HG02970 (cell line): Measurements from ENCODE around the gene HSPB6.

Experiments used
- ATAC-seq: cut with Tn5 transposase; IDR thresholded peaks from one replicate; pipeline ENCODE4 v1.9.1; 2021; ENCODE audit warnings: mild to moderate bottlenecking, moderate library complexity, moderate number of reproducible peaks; ENCODE audit not compliant: unreplicated experiment, low FRiP score

Gene HSPB6

GRCh38 chr19:35748106-35749020, 8.5 kb downstream of the HSPB6 start, which contains the start of gene LIN37:
LIN37 (plus strand) TSS chr19:35748576; CDS start chr19:35748725, 149 bp downstream.
- peak; percentile 70 for ATAC-seq

GRCh38 chr19:35746531-35746930, 10.3 kb downstream of the HSPB6 start:
- ATAC-seq: no peak

GRCh38 chr19:35746087-35746462, 10.8 kb downstream of the HSPB6 start:
- no peak for ATAC-seq

GRCh38 chr19:35745328-35746086, 11.3 kb downstream of the HSPB6 start, which contains the start of the genes PSENEN and U2AF1L4:
PSENEN (plus strand) TSS chr19:35745651; CDS start chr19:35745931, 280 bp downstream.
U2AF1L4 (minus strand) TSS chr19:35745418; CDS start chr19:35745391, 27 bp downstream.
- ATAC-seq: peak; percentile 45

- peak; percentile 34 for ATAC-seq
These were observed 12.2 kb downstream of the HSPB6 start for GRCh38 chr19:35744430-35745327.

- no peak for ATAC-seq
These were observed 13.0 kb downstream of the HSPB6 start for GRCh38 chr19:35743640-35744429.

GRCh38 chr19:35742121-35742724, 14.6 kb downstream of the HSPB6 start, which contains the start of gene IGFLR1:
IGFLR1 (minus strand) TSS chr19:35742452; CDS start chr19:35741180, 1,272 bp downstream.
- no peak for ATAC-seq

GRCh38 chr19:35741203-35741515, 15.7 kb downstream of the HSPB6 start:
- no peak for ATAC-seq

GRCh38 chr19:35740423-35741202, 16.2 kb downstream of the HSPB6 start:
- peak; percentile 49 for ATAC-seq

- ATAC-seq: no peak
These were observed 16.8 kb downstream of the HSPB6 start for GRCh38 chr19:35740108-35740422.

GRCh38 chr19:35739275-35740107, 17.3 kb downstream of the HSPB6 start:
- ATAC-seq: no peak

- no peak for ATAC-seq
These were observed 18.0 kb downstream of the HSPB6 start for GRCh38 chr19:35738887-35739229.

- no peak for ATAC-seq
These were observed 18.6 kb downstream of the HSPB6 start for GRCh38 chr19:35738021-35738886.

- no peak for ATAC-seq
These were observed 19.6 kb downstream of the HSPB6 start for GRCh38 chr19:35736913-35737886.

- no peak for ATAC-seq
These were observed 21.9 kb downstream of the HSPB6 start for GRCh38 chr19:35734889-35735288.

GRCh38 chr19:35734273-35734672, 22.6 kb downstream of the HSPB6 start:
- ATAC-seq: no peak
